Activated CD4-positive, alpha-beta memory T cell treated with anti-CD3 and anti-CD28 coated beads for 36 hours (primary cell): ENCODE measurements around the gene C6orf132. TPM values are rescaled to one million over a fixed set of nuclear protein-coding genes. Genes with fewer than 3 reads are reported as not detected.

Source experiments
- CTCF ChIA-PET: fragments of 350-600 bp; sonication (Branson Sonifier 250); formaldehyde crosslinking; loops from one replicate; lab custom pipeline; 2021; ENCODE audit warnings: antibody characterized with exemption, inconsistent platforms; lab: Charles Lee
- POLR2A ChIA-PET: fragments of 350-600 bp; sonication (Branson Sonifier 250); formaldehyde crosslinking; loops from one replicate; lab custom pipeline; 2021; ENCODE audit warnings: antibody characterized with exemption; lab: Charles Lee
- DNase-seq: peaks from one replicate; pipeline ENCODE4 v3.0.0-alpha.2; 2020
- H3K27ac Mint-ChIP-seq: one replicate; pipeline ENCODE4 v1.8.0; 2021; ENCODE audit warnings: mixed read lengths
- H3K27me3 Mint-ChIP-seq: one replicate; pipeline ENCODE4 v1.8.0; 2021; ENCODE audit warnings: mixed read lengths
- H3K36me3 Mint-ChIP-seq: one replicate; pipeline ENCODE4 v1.8.0; 2021; ENCODE audit warnings: mixed read lengths
- H3K4me1 Mint-ChIP-seq: one replicate; pipeline ENCODE4 v1.8.0; 2021; ENCODE audit warnings: low read depth, mixed read lengths
- H3K4me3 Mint-ChIP-seq: one replicate; pipeline ENCODE4 v1.8.0; 2021; ENCODE audit warnings: mild to moderate bottlenecking, mixed read lengths
- H3K9me3 Mint-ChIP-seq: one replicate; pipeline ENCODE4 v1.8.0; 2021; ENCODE audit warnings: mixed read lengths
- intact Hi-C: fragments of 100-400 bp; cut with micrococcal nuclease; formaldehyde crosslinking; loops from one replicate; pipeline ENCODE4 v1.15.1; 2023
- total RNA-seq, 2 experiments: library from RNA; stranded (reverse); gene quantifications; one replicate each; pipeline ENCODE4 v1.2.3, GENCODE V29; 2021

The C6orf132 gene
- total RNA-seq, 2 experiments from 2014 or later: 0.22 to 0.29 TPM

DNA sequence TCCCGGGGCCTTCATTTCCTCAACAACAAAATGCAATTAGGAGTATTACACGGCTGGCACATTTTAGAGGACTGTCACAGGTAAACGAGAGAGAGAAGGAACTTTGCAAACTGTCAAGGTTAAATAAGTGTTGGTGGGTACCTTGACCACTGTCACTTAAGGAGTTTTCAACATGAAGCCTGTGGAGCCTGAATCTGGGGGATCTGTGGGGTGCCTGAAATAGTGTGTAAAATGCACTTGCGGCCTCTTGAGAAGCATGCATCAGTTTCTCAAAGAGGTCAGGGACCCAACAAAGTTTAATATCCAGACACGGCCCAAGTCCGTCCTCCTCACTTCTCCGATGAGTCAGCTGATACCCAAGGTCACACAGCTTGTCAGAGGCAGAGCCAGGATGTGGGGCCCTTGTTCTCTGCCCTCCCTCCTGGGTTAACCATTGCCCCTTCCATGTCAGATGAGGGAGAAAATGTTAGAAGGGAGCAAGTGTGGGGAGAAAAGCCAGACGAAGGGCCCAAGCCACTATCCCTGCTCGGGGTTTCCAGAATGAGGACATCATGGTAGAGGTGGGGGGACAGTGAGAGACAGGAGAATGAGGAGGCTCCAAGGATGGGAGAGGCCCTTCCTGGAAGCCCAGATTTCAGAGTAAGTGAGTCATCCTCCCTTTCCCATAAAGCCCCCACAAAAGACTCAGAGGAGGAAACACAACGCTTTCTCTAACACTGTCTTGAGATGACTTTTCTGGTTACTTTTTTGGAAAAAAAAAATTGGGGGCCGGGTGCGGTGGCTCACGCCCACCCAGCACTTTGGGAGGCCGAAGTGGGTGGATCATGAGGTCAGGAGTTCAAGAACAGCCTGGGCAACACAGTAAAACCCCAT is 42.2 kb downstream of the C6orf132 start:
- Mint-ChIP-seq H3K4me1 (peaks cover 55% of the 10 kb centered on the region), H3K4me3 (peak overlapping the region; percentile 53), H3K27me3 (no peaks in the 10 kb centered on the region), H3K27ac (peak overlapping the region; percentile 98), H3K36me3 (no peaks in the 10 kb centered on the region), H3K9me3 (no peaks in the 10 kb centered on the region)
- intact Hi-C loops: loop anchor here (2.0 to 5.0 kb wide), 2 partner anchors 67 to 462 kb away; partner anchors contain the start of gene UBR2
- CTCF ChIA-PET: interaction anchor here (1.0 to 2.0 kb wide), 8 partner anchors 24 to 463 kb away, joined by 3 to 7 read pairs (median 3); partner anchors contain the start of genes TOMM6 and UBR2
- POLR2A ChIA-PET: interaction anchor here (0.7 kb wide), 1 partner anchor 22 kb away, joined by 3 read pairs; no protein-coding TSS in a partner anchor
- peak; percentile 68 for DNase-seq

DNA sequence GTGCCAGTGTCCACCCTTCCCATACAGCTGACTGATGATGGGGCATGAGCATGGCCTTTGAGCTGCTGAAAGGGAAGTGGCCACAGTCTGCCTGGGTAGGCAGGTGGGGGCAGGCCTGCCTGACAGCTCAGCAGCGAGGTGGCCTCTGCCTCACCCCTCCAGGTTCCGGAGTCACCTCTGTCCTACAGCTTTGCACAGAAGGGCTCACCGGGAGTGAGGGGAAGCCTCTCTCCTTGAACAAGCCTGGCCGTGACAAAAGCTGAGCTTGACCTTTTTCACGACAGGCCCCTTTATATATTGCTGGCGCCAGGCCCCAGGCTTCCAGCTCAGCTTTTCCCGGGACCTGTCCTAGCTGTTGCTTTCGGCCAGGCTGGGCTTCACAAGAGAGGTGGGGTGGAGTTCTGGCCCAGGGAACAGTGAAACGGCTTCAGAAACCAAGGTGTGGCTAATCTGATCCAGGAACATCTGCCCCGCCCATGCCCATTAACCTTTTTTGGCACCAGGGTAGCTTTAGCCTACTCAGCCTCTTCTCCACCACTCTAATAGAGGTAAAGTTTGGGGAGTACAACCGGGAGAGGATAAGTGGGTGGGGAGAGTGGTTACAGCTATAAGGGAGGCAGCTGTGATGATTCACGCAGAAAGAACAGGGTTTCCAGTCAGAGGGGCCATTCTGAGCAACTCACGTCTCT is 42.9 kb downstream of the C6orf132 start:
- Mint-ChIP-seq H3K4me1 (peaks cover 55% of the 10 kb centered on the region), H3K36me3 (no peaks in the 10 kb centered on the region), H3K4me3 (peak overlapping the region; percentile 53), H3K27me3 (no peaks in the 10 kb centered on the region), H3K9me3 (no peaks in the 10 kb centered on the region), H3K27ac (peak overlapping the region; percentile 98)
- CTCF ChIA-PET: interaction anchor here (1.0 to 2.0 kb wide), 6 partner anchors 23 to 464 kb away, joined by 3 to 7 read pairs (median 3); partner anchors contain the start of genes TOMM6 and UBR2
- DNase-seq: peak; percentile 70
- POLR2A ChIA-PET: interaction anchor here (0.8 kb wide), 1 partner anchor 103 kb away, joined by 3 read pairs; no protein-coding TSS in a partner anchor
- intact Hi-C loops: loop anchor here (1.0 to 5.0 kb wide), 4 partner anchors 24 to 463 kb away; partner anchors contain the start of genes TAF8 and UBR2

DNA sequence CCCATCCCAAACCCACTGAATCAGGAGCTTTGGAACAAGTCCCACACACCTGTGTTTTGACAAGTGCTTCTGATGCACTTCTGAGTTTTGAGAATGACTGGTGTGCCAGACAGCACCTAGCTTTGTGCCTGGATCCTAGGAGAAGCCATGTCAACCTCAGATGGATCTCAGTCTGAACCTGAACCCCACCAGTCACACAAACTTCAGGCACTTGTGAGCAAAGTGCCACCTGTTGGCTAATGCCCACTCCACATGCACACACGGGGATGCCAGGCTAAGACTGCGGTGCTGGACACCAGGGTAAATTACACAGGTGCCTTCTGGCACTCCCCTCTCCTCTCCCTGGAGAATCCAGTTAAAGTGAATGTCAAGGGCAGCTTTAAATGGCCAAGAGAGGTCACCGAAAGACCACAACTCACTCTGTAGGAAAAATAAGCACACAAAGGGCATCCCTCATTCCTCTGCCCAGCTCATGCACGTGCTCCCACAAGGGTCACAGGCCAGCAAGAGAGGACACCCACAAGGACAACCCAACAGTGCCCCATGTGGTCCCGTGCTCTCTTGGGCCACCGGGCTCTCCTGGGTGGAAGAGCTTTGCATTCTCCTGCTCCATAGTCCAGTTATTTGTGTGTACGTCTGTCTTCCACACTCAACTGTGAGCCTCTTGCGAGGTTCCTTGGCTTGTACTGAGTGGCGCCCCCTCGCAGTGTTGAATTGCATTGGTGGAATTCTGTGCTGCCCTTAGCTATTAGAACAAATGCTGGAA is 46.5 kb downstream of the C6orf132 start:
- no peaks in the 10 kb centered on the region for H3K9me3 Mint-ChIP-seq
- H3K27ac Mint-ChIP-seq: no peak overlapping the region
- H3K4me3 Mint-ChIP-seq: no peak overlapping the region
- no peaks in the 10 kb centered on the region for H3K36me3 Mint-ChIP-seq
- intact Hi-C loops: no loop called here
- H3K4me1 Mint-ChIP-seq: peaks cover 34% of the 10 kb centered on the region
- ChIA-PET CTCF (interaction anchor here (0.9 to 2.4 kb wide), 3 partner anchors 9 to 72 kb away, joined by 4 to 13 read pairs (median 6); no protein-coding TSS in a partner anchor), POLR2A (interaction anchor here (0.8 kb wide), 1 partner anchor 9 kb away, joined by 3 read pairs; no protein-coding TSS in a partner anchor)
- no peaks in the 10 kb centered on the region for H3K27me3 Mint-ChIP-seq
- DNase-seq: no peak

DNA sequence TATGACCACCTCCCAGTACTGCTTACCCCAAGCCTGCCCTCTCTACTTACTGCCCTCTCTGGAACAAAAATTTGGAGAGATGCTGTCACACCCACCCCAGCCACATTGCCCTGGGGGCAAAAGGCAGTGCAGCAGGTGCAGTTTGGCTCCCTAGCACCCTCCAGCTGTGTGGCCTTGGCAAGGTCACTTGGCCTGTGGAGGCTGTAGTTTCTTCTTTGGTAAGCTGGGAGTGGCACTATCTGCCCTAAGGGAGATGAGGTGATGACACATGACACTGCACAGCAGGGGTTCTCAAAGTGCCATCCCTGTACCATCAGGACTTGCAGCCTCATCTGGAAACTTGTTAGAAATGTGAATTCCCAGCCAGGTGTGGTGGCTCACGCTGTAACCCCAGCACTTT is 47.3 kb downstream of the C6orf132 start:
- CTCF ChIA-PET: interaction anchor here (1.3 to 8.8 kb wide), 3 partner anchors 9 to 73 kb away, joined by 6 to 72 read pairs (median 13); no protein-coding TSS in a partner anchor

DNA sequence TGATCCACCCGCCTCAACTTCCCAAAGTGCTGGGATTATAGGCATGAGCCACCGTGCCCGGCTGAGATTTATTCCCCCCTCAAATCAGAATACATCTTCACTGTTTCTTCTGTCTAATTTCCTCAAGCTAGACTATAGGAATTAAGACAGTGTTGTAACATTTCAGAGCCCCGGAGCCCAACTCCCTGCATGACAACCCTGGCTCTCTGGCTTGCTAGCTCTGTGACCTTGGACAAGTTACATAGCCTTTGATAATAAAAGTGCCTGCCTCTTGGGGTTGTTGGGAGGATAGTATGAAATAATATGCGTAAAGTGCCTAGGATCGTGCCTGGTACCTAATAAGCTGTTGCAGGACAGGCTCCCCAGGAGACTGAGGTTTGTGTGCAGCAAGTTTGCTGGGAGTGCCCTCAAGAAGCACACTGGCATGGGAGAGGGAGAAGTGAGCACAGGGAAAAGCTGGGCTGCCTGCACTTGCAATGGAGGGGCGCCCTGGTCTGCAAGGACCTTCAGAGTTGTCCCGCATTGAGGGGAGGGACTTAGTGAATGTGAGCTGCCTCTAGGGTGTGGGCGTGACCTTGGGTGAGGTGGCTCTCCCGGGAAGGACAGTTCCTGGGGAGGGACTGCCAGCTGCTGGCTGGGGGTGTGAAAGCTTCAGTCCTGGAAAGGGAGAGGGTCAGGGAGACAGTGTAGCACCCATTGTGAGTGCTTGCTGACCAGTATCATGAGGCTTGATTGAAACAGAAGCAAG is 48.7 kb downstream of the C6orf132 start:
- Mint-ChIP-seq H3K4me1 (peaks cover 14% of the 10 kb centered on the region), H3K27me3 (no peaks in the 10 kb centered on the region), H3K9me3 (no peaks in the 10 kb centered on the region), H3K4me3 (no peak overlapping the region), H3K36me3 (no peaks in the 10 kb centered on the region), H3K27ac (peak overlapping the region; percentile 33)
- ChIA-PET CTCF (interaction anchor here (8.8 kb wide), 1 partner anchor 10 kb away, joined by 72 read pairs; no protein-coding TSS in a partner anchor), POLR2A (no interaction called here)
- DNase-seq: no peak
- intact Hi-C loops: no loop called here

More for the DNA sequence above, 47.3 kb downstream of the C6orf132 start:
- intact Hi-C loops: no loop called here
- Mint-ChIP-seq H3K4me1 (peaks cover 28% of the 10 kb centered on the region), H3K36me3 (no peaks in the 10 kb centered on the region), H3K27me3 (no peaks in the 10 kb centered on the region), H3K4me3 (no peak overlapping the region), H3K9me3 (no peaks in the 10 kb centered on the region), H3K27ac (no peak overlapping the region)
- POLR2A ChIA-PET: no interaction called here
- no peak for DNase-seq

DNA sequence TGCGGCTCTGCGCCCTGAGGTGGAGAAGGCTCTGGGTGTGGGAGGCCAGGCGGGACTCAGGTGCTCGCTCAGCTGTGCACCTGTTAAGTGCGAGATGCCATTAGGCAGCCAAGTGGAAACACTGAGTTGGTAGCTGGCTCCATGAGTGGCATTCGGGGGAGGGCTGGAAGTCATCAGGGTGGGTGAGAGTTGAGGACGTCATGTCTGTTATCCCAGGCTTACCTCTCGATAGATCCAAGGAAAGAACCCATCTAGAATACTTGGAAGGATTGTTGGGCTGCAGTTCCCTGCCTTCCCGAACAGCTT is 50.7 kb downstream of the C6orf132 start:
- POLR2A ChIA-PET: no interaction called here
- Mint-ChIP-seq H3K27ac (no peak overlapping the region), H3K9me3 (no peaks in the 10 kb centered on the region), H3K4me1 (no peaks in the 10 kb centered on the region), H3K27me3 (no peaks in the 10 kb centered on the region), H3K4me3 (no peak overlapping the region), H3K36me3 (no peaks in the 10 kb centered on the region)
- no peak for DNase-seq
- CTCF ChIA-PET: interaction anchor here (8.8 kb wide), 1 partner anchor 12 kb away, joined by 72 read pairs; no protein-coding TSS in a partner anchor
- intact Hi-C loops: no loop called here

DNA sequence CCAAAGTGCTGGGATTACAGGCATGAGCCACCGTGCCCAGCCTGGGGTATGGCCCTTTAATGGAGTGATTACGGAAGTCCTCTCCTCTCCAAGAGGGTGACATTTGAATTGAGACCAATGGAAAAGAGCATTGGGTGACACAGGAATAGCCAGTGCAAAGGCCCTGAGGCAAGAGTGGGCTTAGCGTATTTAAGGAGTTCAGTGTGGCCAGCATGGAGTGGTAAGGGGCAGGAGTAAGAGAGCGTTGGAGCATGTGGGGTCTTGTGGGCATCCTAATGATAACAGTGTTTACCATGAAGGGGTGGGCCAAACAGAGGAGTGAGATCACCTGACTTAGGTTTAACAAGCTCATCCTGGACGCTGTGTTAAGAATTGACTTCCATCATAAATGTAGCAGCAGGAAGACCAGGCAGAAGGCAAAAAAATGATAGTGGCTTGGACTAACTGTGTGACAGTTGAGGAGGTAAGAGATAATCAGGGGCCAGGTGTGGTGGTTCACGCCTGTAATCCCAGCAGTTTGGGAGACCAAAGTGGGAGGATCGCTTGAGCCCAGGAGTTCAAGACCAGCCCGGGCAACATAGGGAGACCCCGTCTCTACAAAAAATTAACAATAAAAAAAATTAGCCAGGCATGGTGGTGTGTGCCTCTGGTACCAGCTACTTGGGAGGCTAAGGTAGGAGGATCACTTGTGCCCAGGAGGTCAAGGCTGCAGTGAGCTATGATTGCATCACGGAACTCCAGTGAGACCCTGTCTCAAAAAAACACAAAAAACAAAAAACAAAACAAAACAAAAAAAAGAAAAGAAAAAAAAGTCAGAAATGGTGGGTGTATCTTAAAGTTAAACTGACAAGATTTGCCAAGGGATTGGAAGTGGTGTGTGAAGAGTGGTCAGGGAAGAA is 51.4 kb downstream of the C6orf132 start:
- no peak for DNase-seq
- Mint-ChIP-seq H3K27me3 (no peaks in the 10 kb centered on the region), H3K27ac (no peak overlapping the region), H3K4me3 (no peak overlapping the region), H3K36me3 (no peaks in the 10 kb centered on the region), H3K4me1 (no peaks in the 10 kb centered on the region), H3K9me3 (no peaks in the 10 kb centered on the region)
- ChIA-PET POLR2A (no interaction called here), CTCF (interaction anchor here (8.8 kb wide), 1 partner anchor 13 kb away, joined by 72 read pairs; no protein-coding TSS in a partner anchor)
- intact Hi-C loops: no loop called here

DNA sequence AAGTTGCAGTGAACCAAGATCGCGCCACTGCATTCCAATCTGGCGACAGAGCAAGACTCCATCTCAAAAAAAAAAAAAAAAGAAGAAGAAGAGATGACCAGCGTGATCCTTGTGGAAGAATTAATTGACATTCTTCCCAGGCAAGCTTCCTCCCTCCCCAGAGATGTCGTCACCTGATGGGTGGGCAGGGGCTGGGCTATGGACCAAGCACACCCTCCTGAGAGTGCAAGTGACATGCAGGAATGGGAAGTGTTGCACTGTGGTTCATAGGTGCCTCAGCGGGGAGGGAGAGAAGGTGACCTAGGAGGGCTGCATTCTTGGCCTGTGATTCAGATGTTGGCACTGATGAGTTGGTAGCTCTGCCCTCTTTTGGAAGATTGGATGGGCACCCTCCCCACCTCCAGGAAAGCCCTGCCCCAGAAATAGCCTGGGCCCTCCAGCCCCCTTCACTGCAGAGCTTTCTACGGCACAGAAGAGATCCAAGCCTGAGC is 54.3 kb downstream of the C6orf132 start:
- Mint-ChIP-seq H3K4me1 (no peaks in the 10 kb centered on the region), H3K36me3 (no peaks in the 10 kb centered on the region), H3K4me3 (no peak overlapping the region), H3K9me3 (no peaks in the 10 kb centered on the region), H3K27me3 (no peaks in the 10 kb centered on the region), H3K27ac (no peak overlapping the region)
- intact Hi-C loops: no loop called here
- no peak for DNase-seq
- ChIA-PET CTCF (interaction anchor here (8.8 kb wide), 1 partner anchor 16 kb away, joined by 72 read pairs; no protein-coding TSS in a partner anchor), POLR2A (interaction anchor here (0.6 to 1.6 kb wide), 2 partner anchors 10 to 111 kb away, joined by 3 to 4 read pairs; no protein-coding TSS in a partner anchor)

DNA sequence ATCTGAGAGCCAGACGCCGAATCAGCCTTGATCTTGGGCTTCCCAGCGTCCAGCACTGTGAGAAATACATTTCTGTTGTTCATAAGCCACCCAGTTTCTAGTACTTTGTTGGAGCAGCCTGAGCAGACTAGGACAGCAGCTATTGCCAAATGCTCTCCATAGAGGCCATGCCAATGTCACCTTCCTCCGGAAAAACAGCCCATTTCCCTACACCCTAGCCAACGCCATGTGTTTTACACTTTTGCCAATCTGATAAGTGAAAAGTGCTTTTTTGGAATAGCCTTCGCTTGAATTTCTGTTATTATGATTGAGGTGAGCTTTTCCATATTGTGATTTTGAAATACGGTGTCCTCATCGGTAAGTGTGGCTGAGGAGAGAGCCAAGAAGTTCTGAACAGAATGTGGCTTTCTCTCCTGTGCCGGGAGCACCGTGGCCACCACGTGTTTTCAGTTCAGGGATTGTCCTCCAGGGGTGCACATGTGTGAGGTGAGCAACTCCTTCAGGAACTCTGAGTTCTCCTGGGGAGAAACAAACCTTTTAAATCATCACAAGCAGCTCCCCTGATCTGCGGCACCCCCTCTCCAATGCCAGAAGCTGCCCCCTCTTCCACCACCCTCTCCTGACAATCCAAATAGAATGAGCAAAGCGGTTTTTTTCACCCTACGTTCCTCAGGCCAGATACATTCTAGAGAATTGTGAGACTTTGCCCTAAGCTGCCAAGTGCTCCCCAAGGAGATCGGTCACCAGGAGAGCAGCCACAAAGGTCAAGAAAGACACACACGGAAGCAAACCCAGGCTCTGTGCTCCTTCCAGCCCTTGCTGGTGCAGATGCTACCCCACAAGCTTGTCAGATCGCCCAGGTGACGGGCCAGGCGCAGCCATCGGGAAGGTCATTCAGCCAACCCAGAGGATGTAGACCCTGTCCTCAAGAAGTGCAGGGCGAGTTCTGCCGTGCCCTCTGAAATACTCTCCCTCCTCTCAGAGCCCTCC is 56.1 kb downstream of the C6orf132 start:
- H3K9me3 Mint-ChIP-seq: no peaks in the 10 kb centered on the region
- H3K36me3 Mint-ChIP-seq: peaks cover 2% of the 10 kb centered on the region
- intact Hi-C loops: no loop called here
- CTCF ChIA-PET: interaction anchor here (1.2 to 8.8 kb wide), 5 partner anchors 9 to 78 kb away, joined by 3 to 72 read pairs (median 5); no protein-coding TSS in a partner anchor
- POLR2A ChIA-PET: interaction anchor here (0.7 kb wide), 1 partner anchor 27 kb away, joined by 10 read pairs; no protein-coding TSS in a partner anchor
- no peak for DNase-seq
- H3K27me3 Mint-ChIP-seq: no peaks in the 10 kb centered on the region
- H3K4me1 Mint-ChIP-seq: no peaks in the 10 kb centered on the region
- no peak overlapping the region for H3K27ac Mint-ChIP-seq
- H3K4me3 Mint-ChIP-seq: no peak overlapping the region
